ENCODE results near the gene NMRK1.

Gene NMRK1

DNA sequence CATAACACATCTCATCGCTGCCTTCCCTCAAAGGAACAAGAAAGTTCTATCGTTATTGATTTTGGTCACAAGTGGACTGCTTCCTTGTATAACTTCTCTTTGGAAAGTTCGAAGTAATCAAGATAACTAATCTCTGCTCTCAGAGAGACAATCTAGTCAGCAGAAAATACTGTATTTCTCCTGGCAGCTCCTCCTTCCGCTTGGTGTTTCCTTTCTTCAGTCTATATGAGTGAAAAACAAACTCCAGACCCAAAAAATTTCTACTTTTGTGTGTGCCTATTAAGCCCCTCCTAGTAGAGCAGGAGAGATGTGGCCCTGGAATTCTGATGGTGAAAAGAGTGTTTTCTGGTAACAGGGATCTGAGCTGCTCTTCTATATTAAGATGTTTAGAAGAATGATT lies 24.8 kb upstream of the NMRK1 start:
- DNase-seq (ENCODE audit: extremely low read depth, low read depth), result no peak
- no peak overlapping the region for H3K4me3 ChIP-seq (replicated peaks; ENCODE audit: low read depth, low read length)
- TF ChIP-seq, protein P1, sequence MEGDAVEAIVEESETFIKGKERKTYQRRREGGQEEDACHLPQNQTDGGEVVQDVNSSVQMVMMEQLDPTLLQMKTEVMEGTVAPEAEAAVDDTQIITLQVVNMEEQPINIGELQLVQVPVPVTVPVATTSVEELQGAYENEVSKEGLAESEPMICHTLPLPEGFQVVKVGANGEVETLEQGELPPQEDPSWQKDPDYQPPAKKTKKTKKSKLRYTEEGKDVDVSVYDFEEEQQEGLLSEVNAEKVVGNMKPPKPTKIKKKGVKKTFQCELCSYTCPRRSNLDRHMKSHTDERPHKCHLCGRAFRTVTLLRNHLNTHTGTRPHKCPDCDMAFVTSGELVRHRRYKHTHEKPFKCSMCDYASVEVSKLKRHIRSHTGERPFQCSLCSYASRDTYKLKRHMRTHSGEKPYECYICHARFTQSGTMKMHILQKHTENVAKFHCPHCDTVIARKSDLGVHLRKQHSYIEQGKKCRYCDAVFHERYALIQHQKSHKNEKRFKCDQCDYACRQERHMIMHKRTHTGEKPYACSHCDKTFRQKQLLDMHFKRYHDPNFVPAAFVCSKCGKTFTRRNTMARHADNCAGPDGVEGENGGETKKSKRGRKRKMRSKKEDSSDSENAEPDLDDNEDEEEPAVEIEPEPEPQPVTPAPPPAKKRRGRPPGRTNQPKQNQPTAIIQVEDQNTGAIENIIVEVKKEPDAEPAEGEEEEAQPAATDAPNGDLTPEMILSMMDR (IDR thresholded peaks at IDR 0.05; ENCODE audit: low read depth, low read length, missing control alignments), result no peak

DNA sequence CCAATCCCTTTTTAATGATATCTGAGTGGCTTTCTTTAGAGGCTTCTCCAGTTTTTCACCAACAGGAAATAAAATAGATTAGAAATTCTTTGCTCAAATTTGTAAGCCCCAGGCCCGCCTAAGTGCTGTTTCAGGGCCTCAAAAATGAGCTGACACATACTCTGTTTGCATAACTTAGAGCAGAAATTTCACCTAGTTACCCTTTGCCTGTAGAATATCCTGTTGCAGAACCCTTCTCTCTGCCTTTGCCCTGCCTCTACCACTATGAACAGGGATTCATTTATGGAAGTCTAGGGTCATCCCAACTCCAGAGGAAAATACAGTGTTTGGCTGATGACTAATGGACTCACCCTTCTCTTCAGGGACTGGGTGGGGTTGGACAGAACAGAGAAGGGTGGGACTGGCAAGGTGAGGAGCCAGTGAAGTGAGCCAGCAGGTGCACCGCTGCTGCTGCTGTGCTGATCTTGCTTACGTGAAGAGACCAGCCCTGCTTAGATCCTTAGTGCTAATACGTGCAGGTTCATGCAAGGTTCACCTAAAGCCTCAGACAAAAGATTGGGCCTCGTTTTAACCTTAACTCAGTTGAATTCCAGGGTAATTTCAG lies 23.2 kb upstream of the NMRK1 start:
- TF ChIP-seq, protein P1 (IDR thresholded peaks at IDR 0.05; ENCODE audit: low read depth, low read length, missing control alignments), result no peak
- no peak overlapping the region for H3K4me3 ChIP-seq (replicated peaks; ENCODE audit: low read depth, low read length)
- DNase-seq (ENCODE audit: extremely low read depth, low read depth), result no peak

DNA sequence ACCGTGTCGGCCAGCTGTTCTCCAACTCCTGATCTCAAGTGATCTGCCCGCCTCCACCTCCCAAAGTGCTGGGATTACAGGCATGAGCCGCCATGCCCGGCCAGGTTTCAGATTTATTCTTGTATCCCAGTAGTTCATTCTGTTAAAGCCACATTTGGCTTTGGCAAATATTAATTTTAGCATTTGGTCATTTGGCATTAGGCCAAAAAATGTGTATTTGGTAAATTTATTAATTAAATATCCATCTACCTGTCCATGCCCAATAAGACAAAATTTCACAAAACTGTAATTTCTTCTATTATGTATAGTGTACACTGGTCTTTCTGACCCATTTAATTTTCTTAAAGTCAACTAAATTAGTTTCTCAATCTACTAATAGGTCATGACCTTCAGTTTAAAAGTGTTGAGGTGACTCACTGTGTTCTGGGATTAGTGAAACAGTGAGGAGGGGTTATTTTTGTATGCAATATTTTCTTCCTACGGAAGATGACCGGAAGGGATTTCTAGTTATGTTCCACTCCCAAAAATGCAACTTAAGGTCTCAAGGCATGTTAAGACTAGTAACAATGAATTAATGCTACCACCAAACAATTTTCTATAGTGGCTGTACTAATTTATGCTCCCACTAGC lies 21.4 kb upstream of the NMRK1 start:
- H3K4me3 ChIP-seq (replicated peaks; ENCODE audit: low read depth, low read length), result no peak overlapping the region
- TF ChIP-seq, protein P1 (IDR thresholded peaks at IDR 0.05; ENCODE audit: low read depth, low read length, missing control alignments), result no peak
- DNase-seq (ENCODE audit: extremely low read depth, low read depth), result no peak

DNA sequence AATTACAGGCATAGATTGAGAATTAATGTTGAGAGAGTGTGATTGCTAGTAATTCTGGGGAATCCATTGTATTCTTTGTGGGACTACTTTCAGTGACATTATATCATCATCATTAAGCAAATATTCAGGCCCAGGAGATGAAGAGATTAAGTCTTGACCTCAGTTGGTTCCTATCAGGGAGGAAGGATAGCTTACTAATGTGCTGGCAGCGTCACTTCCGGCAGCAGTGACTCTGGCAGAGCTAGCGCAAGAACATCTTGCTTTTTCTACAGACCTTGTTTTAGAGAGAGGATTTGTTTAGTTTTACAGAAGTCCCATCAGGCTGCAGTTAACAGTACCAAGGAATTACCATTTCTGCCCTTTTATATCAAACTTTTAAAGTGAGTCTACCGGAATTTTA lies 20.6 kb upstream of the NMRK1 start:
- TF ChIP-seq, protein P1 (IDR thresholded peaks at IDR 0.05; ENCODE audit: low read depth, low read length, missing control alignments), result no peak
- DNase-seq (ENCODE audit: extremely low read depth, low read depth), result no peak
- H3K4me3 ChIP-seq (replicated peaks; ENCODE audit: low read depth, low read length), result no peak overlapping the region

DNA sequence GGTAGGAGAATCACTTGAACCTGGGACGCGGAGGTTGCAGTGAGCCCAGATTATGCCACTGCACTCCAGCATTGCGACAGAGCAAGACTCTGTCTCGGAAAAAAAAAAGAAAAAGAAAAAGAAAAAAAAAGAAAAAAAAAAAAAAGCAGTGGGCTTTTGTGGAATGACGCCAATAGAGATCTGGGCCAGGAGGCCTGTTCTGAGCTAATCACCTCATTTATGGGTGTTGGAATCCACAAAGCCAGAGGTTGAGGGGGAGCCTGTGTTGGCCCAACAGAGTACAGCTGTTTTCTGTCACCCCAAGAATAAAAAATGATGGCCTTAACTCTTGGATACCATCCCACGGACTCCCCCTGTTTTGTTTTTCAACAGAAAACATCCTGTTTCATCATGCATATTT lies 18.9 kb upstream of the NMRK1 start:
- TF ChIP-seq, protein P1 (IDR thresholded peaks at IDR 0.05; ENCODE audit: low read depth, low read length, missing control alignments), result no peak
- no peak for DNase-seq (ENCODE audit: extremely low read depth, low read depth)
- H3K4me3 ChIP-seq (replicated peaks; ENCODE audit: low read depth, low read length), result no peak overlapping the region

DNA sequence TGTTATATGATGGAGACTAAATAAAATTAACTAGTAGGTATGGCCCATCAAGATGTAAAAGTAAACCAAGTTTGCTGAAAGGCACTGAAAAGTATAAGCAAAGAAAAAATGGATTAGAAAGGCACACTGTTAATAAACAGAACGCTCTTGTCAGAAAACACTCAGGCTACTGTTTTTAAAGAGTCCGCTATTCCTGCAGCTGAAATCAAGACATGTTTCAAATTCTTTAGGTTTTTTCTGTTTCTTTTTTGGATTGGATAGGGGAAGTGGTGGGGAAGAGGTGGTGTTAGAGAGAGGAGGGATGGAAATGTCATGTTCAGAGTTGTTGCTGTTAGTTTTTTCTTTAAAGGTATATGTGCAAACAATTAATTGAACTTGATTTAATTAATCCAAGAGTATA lies 17.9 kb upstream of the NMRK1 start:
- no peak overlapping the region for H3K4me3 ChIP-seq (replicated peaks; ENCODE audit: low read depth, low read length)
- DNase-seq (ENCODE audit: extremely low read depth, low read depth), result no peak
- TF ChIP-seq, protein P1 (IDR thresholded peaks at IDR 0.05; ENCODE audit: low read depth, low read length, missing control alignments), result no peak

All from HFF-Myc (cell line).